ENCODE results near the gene CCND1. TPM values are rescaled to one million over a fixed set of nuclear protein-coding genes. Genes with fewer than 3 reads are reported as not detected.

The CCND1 gene
- total RNA-seq, 1 experiment from 2014 or later = 392 TPM

DNA sequence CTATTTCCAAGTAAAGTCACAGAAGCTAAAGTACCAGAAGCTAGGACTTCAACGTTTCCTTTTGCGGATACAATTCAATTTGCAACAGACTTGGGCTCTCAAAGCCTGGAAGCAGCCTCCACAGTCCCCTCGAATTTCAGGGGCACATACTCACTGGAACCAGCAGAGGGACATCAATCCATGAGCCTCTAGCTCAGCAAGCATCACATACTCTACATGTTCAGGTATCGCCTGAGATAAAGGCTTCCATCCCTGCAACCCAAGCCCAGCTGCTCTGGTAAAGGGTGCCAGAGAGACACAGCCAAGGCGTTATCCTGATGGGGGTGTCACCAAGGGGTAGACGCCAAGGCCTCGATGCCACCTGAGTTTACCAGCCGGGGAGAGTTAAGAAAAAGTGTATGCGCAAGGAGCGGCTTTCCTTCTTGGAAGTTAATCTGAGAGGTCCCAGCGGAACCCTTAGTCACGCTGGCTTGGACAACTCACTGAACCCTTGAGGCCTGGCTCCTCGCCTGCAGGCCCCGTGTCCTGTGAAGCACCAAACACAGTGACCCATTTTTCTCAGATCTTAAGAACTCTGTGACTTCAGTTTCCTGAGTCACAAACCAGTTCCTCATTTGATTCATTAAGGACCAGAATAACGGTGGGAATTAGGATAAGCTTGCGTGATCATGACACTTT lies 21.2 kb downstream of the CCND1 start:
- no peaks in the 10 kb centered on the region for H3K4me1 Mint-ChIP-seq (ENCODE audit: low read depth, unreplicated experiment)
- CTCF ChIA-PET = no interaction called here
- H3K4me3 Mint-ChIP-seq (ENCODE audit: low read depth, unreplicated experiment) = no peak overlapping the region
- TF ChIP-seq, protein P1, sequence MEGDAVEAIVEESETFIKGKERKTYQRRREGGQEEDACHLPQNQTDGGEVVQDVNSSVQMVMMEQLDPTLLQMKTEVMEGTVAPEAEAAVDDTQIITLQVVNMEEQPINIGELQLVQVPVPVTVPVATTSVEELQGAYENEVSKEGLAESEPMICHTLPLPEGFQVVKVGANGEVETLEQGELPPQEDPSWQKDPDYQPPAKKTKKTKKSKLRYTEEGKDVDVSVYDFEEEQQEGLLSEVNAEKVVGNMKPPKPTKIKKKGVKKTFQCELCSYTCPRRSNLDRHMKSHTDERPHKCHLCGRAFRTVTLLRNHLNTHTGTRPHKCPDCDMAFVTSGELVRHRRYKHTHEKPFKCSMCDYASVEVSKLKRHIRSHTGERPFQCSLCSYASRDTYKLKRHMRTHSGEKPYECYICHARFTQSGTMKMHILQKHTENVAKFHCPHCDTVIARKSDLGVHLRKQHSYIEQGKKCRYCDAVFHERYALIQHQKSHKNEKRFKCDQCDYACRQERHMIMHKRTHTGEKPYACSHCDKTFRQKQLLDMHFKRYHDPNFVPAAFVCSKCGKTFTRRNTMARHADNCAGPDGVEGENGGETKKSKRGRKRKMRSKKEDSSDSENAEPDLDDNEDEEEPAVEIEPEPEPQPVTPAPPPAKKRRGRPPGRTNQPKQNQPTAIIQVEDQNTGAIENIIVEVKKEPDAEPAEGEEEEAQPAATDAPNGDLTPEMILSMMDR (IDR thresholded peaks at IDR 0.05; ENCODE audit: unreplicated experiment) = peak; percentile 27
- H3K27ac Mint-ChIP-seq (ENCODE audit: unreplicated experiment) = no peak overlapping the region
- H3K9me3 Mint-ChIP-seq (ENCODE audit: low read depth, unreplicated experiment) = no peaks in the 10 kb centered on the region
- intact Hi-C loops (cut with micrococcal nuclease; ENCODE audit: unreplicated experiment) = no loop called here
- H3K36me3 Mint-ChIP-seq (ENCODE audit: insufficient read depth, unreplicated experiment) = peaks cover 32% of the 10 kb centered on the region
- H3K27me3 Mint-ChIP-seq (ENCODE audit: unreplicated experiment) = no peaks in the 10 kb centered on the region
- BruUV-seq (replicated peaks) = no TSS peak
- DNase-seq = no peak

DNA sequence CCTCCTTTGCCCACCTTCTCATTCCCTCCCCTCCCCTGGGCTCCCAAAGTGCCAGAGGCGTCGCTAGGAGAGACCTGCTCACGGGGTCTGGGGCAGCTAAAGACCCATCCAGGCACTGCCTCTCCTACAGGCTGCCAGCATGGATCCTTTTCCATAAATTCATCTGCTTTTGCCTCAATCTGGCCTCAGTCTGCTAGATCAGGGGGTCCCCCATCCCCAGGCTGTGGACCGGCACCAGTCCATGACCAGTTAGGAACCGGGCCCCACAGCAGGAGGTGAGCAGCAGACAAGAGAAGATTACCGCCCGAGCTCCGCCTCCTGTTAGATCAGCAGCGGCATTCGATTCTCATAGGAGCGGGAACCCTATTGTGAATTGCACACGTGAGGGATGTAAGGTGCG lies 21.9 kb downstream of the CCND1 start:
- TF ChIP-seq, protein P1 (IDR thresholded peaks at IDR 0.05; ENCODE audit: unreplicated experiment) = no peak
- no peak overlapping the region for H3K4me3 Mint-ChIP-seq (ENCODE audit: low read depth, unreplicated experiment)
- H3K27me3 Mint-ChIP-seq (ENCODE audit: unreplicated experiment) = no peaks in the 10 kb centered on the region
- CTCF ChIA-PET = no interaction called here
- H3K4me1 Mint-ChIP-seq (ENCODE audit: low read depth, unreplicated experiment) = no peaks in the 10 kb centered on the region
- peaks cover 33% of the 10 kb centered on the region for H3K36me3 Mint-ChIP-seq (ENCODE audit: insufficient read depth, unreplicated experiment)
- H3K27ac Mint-ChIP-seq (ENCODE audit: unreplicated experiment) = no peak overlapping the region
- intact Hi-C loops (cut with micrococcal nuclease; ENCODE audit: unreplicated experiment) = no loop called here
- DNase-seq = no peak
- no peaks in the 10 kb centered on the region for H3K9me3 Mint-ChIP-seq (ENCODE audit: low read depth, unreplicated experiment)
- no TSS peak for BruUV-seq (replicated peaks)

DNA sequence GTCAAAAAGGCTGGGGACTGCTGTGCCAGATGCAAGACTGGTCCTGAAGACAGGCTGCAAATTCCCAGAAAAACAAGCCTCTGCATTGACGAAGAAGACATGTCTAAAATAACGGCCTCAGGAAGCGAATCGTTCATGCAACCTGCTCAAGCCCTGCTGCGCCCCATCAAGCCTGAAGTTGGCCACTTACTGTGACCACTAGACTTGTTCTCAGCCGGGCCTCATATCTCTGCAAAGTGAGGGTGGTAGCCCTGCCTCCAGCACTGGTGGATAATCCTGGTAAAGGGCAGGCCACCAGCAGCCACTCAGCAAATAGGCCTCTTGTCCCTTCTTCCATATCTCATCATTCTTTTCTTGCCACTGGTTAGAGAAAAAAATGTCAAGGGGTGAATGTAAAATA lies 22.4 kb downstream of the CCND1 start:
- Mint-ChIP-seq H3K9me3 (ENCODE audit: low read depth, unreplicated experiment) (no peaks in the 10 kb centered on the region), H3K36me3 (ENCODE audit: insufficient read depth, unreplicated experiment) (peaks cover 35% of the 10 kb centered on the region), H3K27ac (ENCODE audit: unreplicated experiment) (no peak overlapping the region), H3K4me1 (ENCODE audit: low read depth, unreplicated experiment) (no peaks in the 10 kb centered on the region), H3K4me3 (ENCODE audit: low read depth, unreplicated experiment) (no peak overlapping the region), H3K27me3 (ENCODE audit: unreplicated experiment) (no peaks in the 10 kb centered on the region)
- TF ChIP-seq, protein P1 (IDR thresholded peaks at IDR 0.05; ENCODE audit: unreplicated experiment) = no peak
- no TSS peak for BruUV-seq (replicated peaks)
- no peak for DNase-seq
- intact Hi-C loops (cut with micrococcal nuclease; ENCODE audit: unreplicated experiment) = no loop called here
- CTCF ChIA-PET = no interaction called here

DNA sequence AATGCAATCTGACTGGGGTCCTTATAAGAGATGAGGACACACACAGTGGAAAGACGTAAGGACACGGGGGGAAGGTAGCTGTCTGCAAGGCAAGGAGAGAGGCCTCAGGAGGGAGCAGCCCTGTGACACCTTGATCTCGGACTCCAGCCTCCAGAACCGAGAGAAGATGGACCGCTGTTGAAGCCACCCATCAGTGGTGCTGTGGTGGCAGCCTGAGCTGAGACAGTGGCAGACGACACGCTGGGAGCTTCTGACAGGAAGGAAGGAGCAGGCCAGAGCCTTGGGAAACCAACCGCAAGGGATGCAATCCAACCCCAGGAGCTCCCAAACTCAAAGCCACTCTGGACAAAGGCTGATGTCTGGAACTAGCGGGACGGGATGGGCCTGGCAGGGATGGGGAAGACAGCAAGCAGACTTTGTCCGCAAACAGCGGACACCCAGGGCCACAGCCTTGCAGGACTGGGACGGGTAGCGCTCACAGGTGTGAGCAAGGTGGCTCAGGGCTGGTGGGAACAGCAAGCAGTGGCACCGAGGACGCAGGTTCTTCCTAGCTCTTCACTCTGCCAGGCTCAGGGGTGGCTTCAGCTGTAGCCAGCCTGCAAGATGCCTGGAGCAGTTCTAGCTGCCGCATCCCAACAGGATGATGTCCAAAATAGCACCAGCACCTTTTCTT lies 23.3 kb downstream of the CCND1 start:
- Mint-ChIP-seq H3K27ac (ENCODE audit: unreplicated experiment) (no peak overlapping the region), H3K4me1 (ENCODE audit: low read depth, unreplicated experiment) (no peaks in the 10 kb centered on the region), H3K9me3 (ENCODE audit: low read depth, unreplicated experiment) (no peaks in the 10 kb centered on the region), H3K36me3 (ENCODE audit: insufficient read depth, unreplicated experiment) (peaks cover 39% of the 10 kb centered on the region), H3K4me3 (ENCODE audit: low read depth, unreplicated experiment) (no peak overlapping the region), H3K27me3 (ENCODE audit: unreplicated experiment) (no peaks in the 10 kb centered on the region)
- CTCF ChIA-PET = no interaction called here
- intact Hi-C loops (cut with micrococcal nuclease; ENCODE audit: unreplicated experiment) = no loop called here
- no peak for DNase-seq
- TF ChIP-seq, protein P1 (IDR thresholded peaks at IDR 0.05; ENCODE audit: unreplicated experiment) = no peak
- no TSS peak for BruUV-seq (replicated peaks)

Measured in Calu3 (cell line).